Hepatocyte (in vitro differentiated cells): ENCODE data around the gene FAM89B.

ENCODE experiments used
- EZH2phosphoT487 ChIP-seq: fragments of 200-600 bp; sonication (generic); IDR thresholded peaks from one replicate; pipeline ENCODE4 v1.6.1; 2018; ENCODE audit warnings: antibody characterized with exemption, mild to moderate bottlenecking, low read depth, moderate library complexity; ENCODE audit not compliant: unreplicated experiment, severe bottlenecking
- TF ChIP-seq, protein P1 (sequence below): fragments of 200-600 bp; sonication (generic); IDR thresholded peaks from 2 replicates; pipeline ENCODE4 v1.5.1; 2016; ENCODE audit warnings: antibody characterized with exemption, mild to moderate bottlenecking; ENCODE audit not compliant: poor library complexity

DNA sequence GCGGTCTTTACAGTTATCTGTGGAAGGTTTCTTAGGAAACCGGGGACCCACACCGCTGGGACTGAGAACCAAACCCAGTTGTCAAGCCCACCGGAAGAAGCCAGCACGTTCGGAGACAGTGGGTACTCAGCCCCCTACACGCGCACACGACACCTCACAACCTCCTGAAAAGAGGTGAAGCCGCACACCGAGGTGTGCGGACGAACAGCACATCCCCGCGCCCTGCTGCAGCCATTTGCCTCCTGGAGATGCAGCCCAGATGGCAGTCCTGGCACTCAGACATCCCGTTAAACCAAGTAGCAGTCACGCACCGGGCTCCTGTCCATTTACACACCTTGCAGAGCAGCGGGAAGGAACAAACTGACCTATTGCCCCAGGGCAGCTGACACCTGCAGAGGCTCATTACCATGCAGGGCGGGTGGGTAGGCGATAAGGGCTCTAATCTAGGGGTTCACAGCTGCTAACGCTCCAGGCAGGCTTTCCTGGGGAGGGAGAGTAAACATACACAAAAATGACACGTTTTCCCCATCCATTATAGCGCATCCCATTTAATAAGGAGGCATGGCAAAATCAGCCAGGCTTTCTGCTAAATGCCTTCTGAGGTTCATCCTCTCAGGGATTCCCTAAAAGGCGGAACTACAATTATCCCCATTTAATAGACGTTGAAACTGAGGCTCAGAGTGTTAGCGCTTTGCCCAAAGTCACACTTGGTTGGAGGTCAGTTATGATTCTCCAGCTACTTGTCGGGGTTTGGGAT is 2.7 kb downstream of the FAM89B start:
- TF ChIP-seq, protein P1, sequence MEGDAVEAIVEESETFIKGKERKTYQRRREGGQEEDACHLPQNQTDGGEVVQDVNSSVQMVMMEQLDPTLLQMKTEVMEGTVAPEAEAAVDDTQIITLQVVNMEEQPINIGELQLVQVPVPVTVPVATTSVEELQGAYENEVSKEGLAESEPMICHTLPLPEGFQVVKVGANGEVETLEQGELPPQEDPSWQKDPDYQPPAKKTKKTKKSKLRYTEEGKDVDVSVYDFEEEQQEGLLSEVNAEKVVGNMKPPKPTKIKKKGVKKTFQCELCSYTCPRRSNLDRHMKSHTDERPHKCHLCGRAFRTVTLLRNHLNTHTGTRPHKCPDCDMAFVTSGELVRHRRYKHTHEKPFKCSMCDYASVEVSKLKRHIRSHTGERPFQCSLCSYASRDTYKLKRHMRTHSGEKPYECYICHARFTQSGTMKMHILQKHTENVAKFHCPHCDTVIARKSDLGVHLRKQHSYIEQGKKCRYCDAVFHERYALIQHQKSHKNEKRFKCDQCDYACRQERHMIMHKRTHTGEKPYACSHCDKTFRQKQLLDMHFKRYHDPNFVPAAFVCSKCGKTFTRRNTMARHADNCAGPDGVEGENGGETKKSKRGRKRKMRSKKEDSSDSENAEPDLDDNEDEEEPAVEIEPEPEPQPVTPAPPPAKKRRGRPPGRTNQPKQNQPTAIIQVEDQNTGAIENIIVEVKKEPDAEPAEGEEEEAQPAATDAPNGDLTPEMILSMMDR: no peak
- TF ChIP-seq EZH2phosphoT487: no peak
